Measurements from ENCODE around the gene IMPDH1. TPM values are rescaled to one million over a fixed set of nuclear protein-coding genes. Genes with fewer than 3 reads are reported as not detected.

The IMPDH1 gene
- total RNA-seq, 6 donors from 2014 or later = 47.2 to 107 (median 81.5) TPM

DNA sequence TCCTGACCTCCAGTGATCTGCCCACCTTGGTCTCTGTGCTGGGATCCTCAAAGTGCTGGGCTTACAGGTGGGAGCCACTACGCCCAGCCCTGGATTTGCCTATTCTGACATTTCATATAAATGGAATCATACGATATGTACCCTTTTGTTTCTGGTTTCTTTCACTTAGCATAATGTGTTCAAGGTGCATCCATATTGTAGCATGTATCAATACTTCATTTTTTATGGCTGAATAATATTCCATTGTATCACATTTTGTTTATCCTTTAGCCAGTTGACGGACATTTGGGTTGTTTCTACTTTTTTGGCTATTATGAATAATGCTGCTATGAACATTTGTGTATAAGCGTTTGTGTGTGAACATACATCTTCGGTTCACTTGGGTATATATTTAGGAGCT is 41.1 kb upstream of the IMPDH1 start:
- no peak for ATAC-seq (ENCODE audit: low FRiP score in 2 of 2)
- TF ChIP-seq EP300 (IDR thresholded peaks at IDR 0.05) = no peak
- DNase-seq = no peak
- 84 to 89% methylated on average over 5 of the region's 5 CpGs for WGBS, 2 donors
- H3K36me3 ChIP-seq = no peaks in the 10 kb centered on the region
- H3K27ac ChIP-seq = no peak overlapping the region
- H3K4me3 ChIP-seq = no peak overlapping the region
- no peaks in the 10 kb centered on the region for H3K27me3 ChIP-seq
- no peaks in the 10 kb centered on the region for H3K9me3 ChIP-seq
- H3K4me1 ChIP-seq = peaks cover 5 to 14% (median 11%) of the 10 kb centered on the region in 4 donors

DNA sequence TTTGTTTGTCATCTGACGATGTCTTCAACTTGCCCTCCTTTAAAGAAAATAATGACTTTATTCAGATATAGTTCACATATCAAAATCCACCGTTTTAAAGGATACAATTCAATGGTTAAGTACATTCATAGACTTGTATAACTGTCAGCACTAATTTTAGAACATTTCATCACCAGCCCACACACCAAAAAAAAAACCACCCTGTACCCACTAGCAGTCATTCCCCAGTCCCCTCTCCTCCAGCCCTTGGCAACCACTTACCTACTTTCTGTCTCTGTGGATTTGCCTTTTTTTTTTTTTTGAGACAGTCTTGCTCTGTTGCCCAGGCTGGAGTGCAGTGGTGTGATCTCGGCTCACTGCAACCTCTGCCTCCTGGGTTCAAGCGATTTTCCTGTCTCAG is 40.6 kb upstream of the IMPDH1 start:
- no peak overlapping the region for H3K27ac ChIP-seq
- no peak for ATAC-seq (ENCODE audit: low FRiP score in 2 of 2)

DNA sequence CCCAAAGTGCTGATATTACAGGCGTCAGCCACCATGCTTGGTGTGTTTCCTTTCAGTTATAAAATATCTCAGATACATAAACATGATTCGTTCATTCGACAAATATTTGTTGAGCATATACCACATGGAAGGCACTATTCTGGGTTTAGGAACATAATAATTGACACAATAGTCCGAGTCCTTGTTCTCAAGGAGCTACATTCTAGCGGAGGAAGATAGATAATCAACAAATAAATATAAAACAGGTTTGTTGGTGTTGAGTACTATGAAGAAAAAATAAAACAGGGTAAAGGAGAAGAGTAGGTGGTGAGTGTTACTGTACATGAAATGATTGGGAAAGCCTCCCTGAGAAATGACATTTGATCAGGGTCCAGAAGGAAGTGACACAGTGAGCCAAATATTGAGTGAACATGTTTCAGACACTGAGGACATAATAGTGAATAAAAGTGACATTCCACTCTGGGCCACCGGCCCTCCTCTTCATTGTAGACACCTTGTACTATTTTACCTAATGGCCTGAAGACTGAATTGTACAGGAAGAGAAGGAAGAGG is 39.0 kb upstream of the IMPDH1 start:
- H3K9me3 ChIP-seq = no peaks in the 10 kb centered on the region
- WGBS, 2 donors = 83 to 85% methylated on average over 6 of the region's 6 CpGs

More for the DNA sequence above, 40.6 kb upstream of the IMPDH1 start:
- H3K9me3 ChIP-seq = no peaks in the 10 kb centered on the region
- no peaks in the 10 kb centered on the region for H3K36me3 ChIP-seq
- 60 to 66% methylated on average over 4 of the region's 4 CpGs for WGBS, 2 donors
- DNase-seq = no peak
- H3K27me3 ChIP-seq = no peaks in the 10 kb centered on the region
- peaks cover 5 to 13% (median 11%) of the 10 kb centered on the region in 4 donors for H3K4me1 ChIP-seq
- TF ChIP-seq, protein P1, sequence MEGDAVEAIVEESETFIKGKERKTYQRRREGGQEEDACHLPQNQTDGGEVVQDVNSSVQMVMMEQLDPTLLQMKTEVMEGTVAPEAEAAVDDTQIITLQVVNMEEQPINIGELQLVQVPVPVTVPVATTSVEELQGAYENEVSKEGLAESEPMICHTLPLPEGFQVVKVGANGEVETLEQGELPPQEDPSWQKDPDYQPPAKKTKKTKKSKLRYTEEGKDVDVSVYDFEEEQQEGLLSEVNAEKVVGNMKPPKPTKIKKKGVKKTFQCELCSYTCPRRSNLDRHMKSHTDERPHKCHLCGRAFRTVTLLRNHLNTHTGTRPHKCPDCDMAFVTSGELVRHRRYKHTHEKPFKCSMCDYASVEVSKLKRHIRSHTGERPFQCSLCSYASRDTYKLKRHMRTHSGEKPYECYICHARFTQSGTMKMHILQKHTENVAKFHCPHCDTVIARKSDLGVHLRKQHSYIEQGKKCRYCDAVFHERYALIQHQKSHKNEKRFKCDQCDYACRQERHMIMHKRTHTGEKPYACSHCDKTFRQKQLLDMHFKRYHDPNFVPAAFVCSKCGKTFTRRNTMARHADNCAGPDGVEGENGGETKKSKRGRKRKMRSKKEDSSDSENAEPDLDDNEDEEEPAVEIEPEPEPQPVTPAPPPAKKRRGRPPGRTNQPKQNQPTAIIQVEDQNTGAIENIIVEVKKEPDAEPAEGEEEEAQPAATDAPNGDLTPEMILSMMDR (IDR thresholded peaks at IDR 0.05) = no peak
- TF ChIP-seq POLR2A (IDR thresholded peaks at IDR 0.05) = no peak
- no peak for TF ChIP-seq EP300 (IDR thresholded peaks at IDR 0.05)
- no peak for TF ChIP-seq POLR2AphosphoS5 (IDR thresholded peaks at IDR 0.05)
- H3K4me3 ChIP-seq = no peak overlapping the region

DNA sequence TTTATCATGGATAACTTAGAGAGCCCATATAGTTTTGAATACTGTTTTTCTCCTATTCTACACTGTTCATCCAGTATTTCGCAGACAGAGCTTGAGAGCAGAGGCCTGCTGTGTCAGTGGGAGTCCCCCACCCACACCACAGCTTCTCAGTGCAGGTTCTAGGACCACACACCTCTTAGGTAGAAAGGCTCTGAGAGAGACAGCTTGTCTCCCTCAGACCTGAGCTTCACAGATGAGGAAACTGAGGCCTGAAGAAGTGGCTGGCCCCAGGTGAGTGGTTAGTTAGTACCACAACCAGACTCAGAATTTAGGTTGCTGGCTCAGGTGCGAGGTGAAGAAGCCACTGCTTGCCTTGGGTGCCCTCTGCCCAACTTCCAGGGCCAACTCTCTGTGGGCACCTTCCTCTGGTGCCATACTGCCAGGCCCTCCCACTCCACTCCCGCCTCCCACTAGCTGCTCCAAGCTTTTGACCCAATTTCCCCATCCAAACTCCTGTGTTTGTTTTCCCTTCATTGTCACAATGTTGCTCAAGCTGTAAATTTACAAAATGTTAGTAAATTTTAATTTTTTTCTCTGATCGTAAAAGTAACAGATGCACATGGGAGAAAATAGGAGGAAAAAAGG is 38.3 kb upstream of the IMPDH1 start:
- Histone ChIP-seq H3K4me3 (no peak overlapping the region), H3K27ac (no peak overlapping the region), H3K4me1 (no peaks in the 10 kb centered on the region), H3K27me3 (no peaks in the 10 kb centered on the region), H3K9me3 (no peaks in the 10 kb centered on the region), H3K36me3 (no peaks in the 10 kb centered on the region)
- WGBS, 2 donors = 69 to 92% methylated on average over 3 to 4 of the region's 4 CpGs
- DNase-seq = no peak
- no peak for ATAC-seq (ENCODE audit: low FRiP score in 2 of 2)
- TF ChIP-seq EP300 (IDR thresholded peaks at IDR 0.05) = no peak
- TF ChIP-seq, protein P1 (IDR thresholded peaks at IDR 0.05) = no peak

More for the DNA sequence above, 39.0 kb upstream of the IMPDH1 start:
- no peak for ATAC-seq (ENCODE audit: low FRiP score in 2 of 2)
- no peak for DNase-seq
- TF ChIP-seq EP300 (IDR thresholded peaks at IDR 0.05) = no peak
- no peak for TF ChIP-seq POLR2AphosphoS5 (IDR thresholded peaks at IDR 0.05)
- no peak for TF ChIP-seq POLR2A (IDR thresholded peaks at IDR 0.05)
- TF ChIP-seq, protein P1 (IDR thresholded peaks at IDR 0.05) = no peak
- no peak overlapping the region for H3K27ac ChIP-seq
- H3K4me1 ChIP-seq = peaks cover 0 to 4% (median 1%) of the 10 kb centered on the region in 4 donors
- no peaks in the 10 kb centered on the region for H3K36me3 ChIP-seq
- no peaks in the 10 kb centered on the region for H3K27me3 ChIP-seq
- H3K4me3 ChIP-seq = no peak overlapping the region

DNA sequence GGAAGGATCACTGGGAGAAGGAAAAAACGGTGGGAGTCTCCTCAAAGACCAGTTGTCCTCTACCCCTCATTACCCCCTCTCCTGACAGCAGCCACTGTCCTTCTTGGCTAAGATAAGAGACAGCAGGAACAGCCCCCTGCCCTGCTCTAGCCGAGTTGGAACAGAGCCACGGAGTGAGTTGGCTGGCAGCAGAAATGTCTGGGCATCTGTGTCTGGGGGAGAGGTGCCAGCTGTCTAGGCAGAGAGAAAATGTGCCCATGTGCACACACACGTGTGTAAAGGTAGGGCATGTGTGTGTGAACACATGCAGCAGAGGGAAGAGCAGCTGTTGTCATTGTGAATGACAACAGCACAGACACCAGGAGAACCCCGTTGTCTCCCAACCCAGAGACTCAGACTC is 36.5 kb upstream of the IMPDH1 start:
- no peak overlapping the region for H3K27ac ChIP-seq
- WGBS, 2 donors = 54 to 73% methylated on average over 3 to 5 of the region's 5 CpGs
- no peak for ATAC-seq (ENCODE audit: low FRiP score in 2 of 2)

More for the DNA sequence above, 36.5 kb upstream of the IMPDH1 start:
- DNase-seq = no peak
- no peak for TF ChIP-seq EP300 (IDR thresholded peaks at IDR 0.05)
- TF ChIP-seq, protein P1 (IDR thresholded peaks at IDR 0.05) = no peak
- no peak for TF ChIP-seq POLR2AphosphoS5 (IDR thresholded peaks at IDR 0.05)
- TF ChIP-seq POLR2A (IDR thresholded peaks at IDR 0.05) = no peak
- no peaks in the 10 kb centered on the region for H3K36me3 ChIP-seq
- no peaks in the 10 kb centered on the region for H3K27me3 ChIP-seq
- H3K9me3 ChIP-seq = no peaks in the 10 kb centered on the region
- no peaks in the 10 kb centered on the region for H3K4me1 ChIP-seq
- no peak overlapping the region for H3K4me3 ChIP-seq

All from upper lobe of left lung (tissue), 6 donors.